IPS-11a (cell line): ENCODE measurements around the gene RNF113B.

Source experiments
- H3K4me3 ChIP-seq: one replicate; pipeline ENCODE4 v1.5.1; 2013; ENCODE audit warnings: low read depth, low read length, control low read depth

RNF113B gene

GRCh38 chr13:98204546-98204945, 27.5 kb upstream of the RNF113B start:
- H3K4me3 ChIP-seq = no peak overlapping the region

GRCh38 chr13:98203646-98204326, 26.7 kb upstream of the RNF113B start:
- H3K4me3 ChIP-seq = no peak overlapping the region

- no peak overlapping the region for H3K4me3 ChIP-seq
These were observed 24.9 kb upstream of the RNF113B start for GRCh38 chr13:98201984-98202383.

GRCh38 chr13:98201189-98201588, 24.1 kb upstream of the RNF113B start:
- no peak overlapping the region for H3K4me3 ChIP-seq

- H3K4me3 ChIP-seq = no peak overlapping the region
These were observed 23.3 kb upstream of the RNF113B start for GRCh38 chr13:98200211-98200878.

GRCh38 chr13:98199480-98199879, 22.4 kb upstream of the RNF113B start:
- no peak overlapping the region for H3K4me3 ChIP-seq

GRCh38 chr13:98198683-98199082, 21.6 kb upstream of the RNF113B start:
- H3K4me3 ChIP-seq = no peak overlapping the region

GRCh38 chr13:98195054-98195791, 18.2 kb upstream of the RNF113B start:
- no peak overlapping the region for H3K4me3 ChIP-seq

- no peak overlapping the region for H3K4me3 ChIP-seq
These were observed 14.9 kb upstream of the RNF113B start for GRCh38 chr13:98192008-98192407.

- no peak overlapping the region for H3K4me3 ChIP-seq
These were observed 13.9 kb upstream of the RNF113B start for GRCh38 chr13:98190889-98191444.

GRCh38 chr13:98189841-98190505, 12.9 kb upstream of the RNF113B start:
- H3K4me3 ChIP-seq = no peak overlapping the region

- H3K4me3 ChIP-seq = no peak overlapping the region
These were observed 11.6 kb upstream of the RNF113B start for GRCh38 chr13:98188544-98189166.

GRCh38 chr13:98187965-98188261, 10.8 kb upstream of the RNF113B start:
- no peak overlapping the region for H3K4me3 ChIP-seq

- no peak overlapping the region for H3K4me3 ChIP-seq
These were observed 10.3 kb upstream of the RNF113B start for GRCh38 chr13:98187155-98187964.

GRCh38 chr13:98184792-98185191, 7.7 kb upstream of the RNF113B start:
- no peak overlapping the region for H3K4me3 ChIP-seq

GRCh38 chr13:98182589-98182988, 5.5 kb upstream of the RNF113B start:
- H3K4me3 ChIP-seq = no peak overlapping the region

GRCh38 chr13:98182153-98182552, 5.1 kb upstream of the RNF113B start:
- H3K4me3 ChIP-seq = no peak overlapping the region

GRCh38 chr13:98181111-98181815, 4.2 kb upstream of the RNF113B start:
- H3K4me3 ChIP-seq = no peak overlapping the region

GRCh38 chr13:98180092-98180491, 3.0 kb upstream of the RNF113B start:
- no peak overlapping the region for H3K4me3 ChIP-seq
